ENCODE results near the gene PLP2. TPM values are rescaled to one million over a fixed set of nuclear protein-coding genes. Genes with fewer than 3 reads are reported as not detected.
A peak's percentile ranks its signal among the peaks of the same experiment; 100 is the strongest.
"Not testable (repeated sequence)": the region's sequence is repeated elsewhere in the genome, so short reads cannot be mapped to it uniquely, and the experiment has no call there.

Gene PLP2, protein sequence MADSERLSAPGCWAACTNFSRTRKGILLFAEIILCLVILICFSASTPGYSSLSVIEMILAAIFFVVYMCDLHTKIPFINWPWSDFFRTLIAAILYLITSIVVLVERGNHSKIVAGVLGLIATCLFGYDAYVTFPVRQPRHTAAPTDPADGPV
- total RNA-seq (100 to 1,000 TPM in 4 of 6 donors, 10 to 100 TPM in 2; 36.0 to 125 (median 114) TPM), polyA plus RNA-seq (100 to 1,000 TPM; 119 to 126 TPM)

- TF ChIP-seq, protein P1, sequence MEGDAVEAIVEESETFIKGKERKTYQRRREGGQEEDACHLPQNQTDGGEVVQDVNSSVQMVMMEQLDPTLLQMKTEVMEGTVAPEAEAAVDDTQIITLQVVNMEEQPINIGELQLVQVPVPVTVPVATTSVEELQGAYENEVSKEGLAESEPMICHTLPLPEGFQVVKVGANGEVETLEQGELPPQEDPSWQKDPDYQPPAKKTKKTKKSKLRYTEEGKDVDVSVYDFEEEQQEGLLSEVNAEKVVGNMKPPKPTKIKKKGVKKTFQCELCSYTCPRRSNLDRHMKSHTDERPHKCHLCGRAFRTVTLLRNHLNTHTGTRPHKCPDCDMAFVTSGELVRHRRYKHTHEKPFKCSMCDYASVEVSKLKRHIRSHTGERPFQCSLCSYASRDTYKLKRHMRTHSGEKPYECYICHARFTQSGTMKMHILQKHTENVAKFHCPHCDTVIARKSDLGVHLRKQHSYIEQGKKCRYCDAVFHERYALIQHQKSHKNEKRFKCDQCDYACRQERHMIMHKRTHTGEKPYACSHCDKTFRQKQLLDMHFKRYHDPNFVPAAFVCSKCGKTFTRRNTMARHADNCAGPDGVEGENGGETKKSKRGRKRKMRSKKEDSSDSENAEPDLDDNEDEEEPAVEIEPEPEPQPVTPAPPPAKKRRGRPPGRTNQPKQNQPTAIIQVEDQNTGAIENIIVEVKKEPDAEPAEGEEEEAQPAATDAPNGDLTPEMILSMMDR (IDR thresholded peaks at IDR 0.05): no peak
- no peaks in the 10 kb centered on the region for H3K36me3 ChIP-seq
- intact Hi-C loops (cut with DNase I): no loop called here
- H3K9me3 ChIP-seq: no peaks in the 10 kb centered on the region
- no peaks in the 10 kb centered on the region for H3K27me3 ChIP-seq
- ATAC-seq (peak; percentile 63 to 78 (median 70)), FAIRE-seq (no peak), DNase-seq (peak in 4 of 6 donors; percentile 58 to 79 (median 68))
- peak within 1 kb of the TSS; percentile 68 to 79 (median 74) for H3K27ac ChIP-seq
- peak within 1 kb of the TSS; percentile 18 to 52 (median 42) for H3K4me3 ChIP-seq
- peaks cover 0 to 2% (median 0%) of the 10 kb centered on the region in 3 donors for H3K4me1 ChIP-seq
- 0 to 41% methylated on average over 40 to 46 of the region's 46 CpGs for WGBS, 2 donors
These were observed at the start of gene PLP2 for GRCh38 chrX:49171752-49172279. Gene PLP2, plus strand, starts transcription at chrX:49171898. Its CDS starts 103 bp downstream, at chrX:49172001.

GRCh38 chrX:49122499-49122898 lies 49.2 kb upstream of the PLP2 start:
- Histone ChIP-seq H3K27ac (no peak overlapping the region), H3K27me3 (no peaks in the 10 kb centered on the region), H3K9me3 (no peaks in the 10 kb centered on the region), H3K36me3 (peaks cover 0 to 5% (median 0%) of the 10 kb centered on the region in 3 donors), H3K4me1 (no peaks in the 10 kb centered on the region), H3K4me3 (peak overlapping the region in 3 of 4 donors; percentile 41 to 66 (median 50))
- DNase-seq (no peak), ATAC-seq (no peak), FAIRE-seq (no peak)
- intact Hi-C loops (cut with DNase I): no loop called here
- 58 to 61% methylated on average over 5 of the region's 5 CpGs for WGBS, 2 donors
- TF ChIP-seq, protein P1 (IDR thresholded peaks at IDR 0.05): no peak

DNA sequence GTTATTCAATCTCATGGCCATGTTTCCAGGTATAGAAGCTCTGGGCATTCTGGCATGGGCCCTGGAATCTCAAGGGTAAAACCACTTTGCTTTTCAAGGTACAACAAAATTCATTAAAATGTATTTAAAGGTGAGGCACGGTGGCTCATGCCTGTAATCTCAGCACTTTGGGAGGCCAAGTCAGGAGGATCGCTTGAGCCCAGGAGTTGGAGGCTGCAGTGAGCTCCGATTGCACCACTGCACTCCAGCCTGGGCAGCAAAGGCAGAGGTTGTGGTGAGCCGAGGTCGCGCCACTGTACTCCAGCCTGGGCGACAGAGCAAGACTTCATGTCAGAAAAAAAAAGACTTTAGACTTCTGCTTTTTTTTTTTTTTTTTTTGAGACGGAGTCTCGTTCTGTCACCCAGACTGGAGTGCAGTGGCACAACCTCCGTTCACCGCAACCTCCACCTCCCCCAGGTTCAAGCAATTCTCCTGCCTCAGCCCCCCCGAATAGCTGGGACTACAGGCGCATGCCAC lies 43.9 kb upstream of the PLP2 start:
- H3K27ac ChIP-seq; FAIRE-seq; intact Hi-C loops (cut with DNase I); H3K9me3 ChIP-seq; DNase-seq; H3K36me3 ChIP-seq; H3K27me3 ChIP-seq; ATAC-seq; H3K4me3 ChIP-seq; H3K4me1 ChIP-seq: not testable (repeated sequence)
- WGBS, 2 donors: 81 to 82% methylated on average over 12 of the region's 13 CpGs

DNA sequence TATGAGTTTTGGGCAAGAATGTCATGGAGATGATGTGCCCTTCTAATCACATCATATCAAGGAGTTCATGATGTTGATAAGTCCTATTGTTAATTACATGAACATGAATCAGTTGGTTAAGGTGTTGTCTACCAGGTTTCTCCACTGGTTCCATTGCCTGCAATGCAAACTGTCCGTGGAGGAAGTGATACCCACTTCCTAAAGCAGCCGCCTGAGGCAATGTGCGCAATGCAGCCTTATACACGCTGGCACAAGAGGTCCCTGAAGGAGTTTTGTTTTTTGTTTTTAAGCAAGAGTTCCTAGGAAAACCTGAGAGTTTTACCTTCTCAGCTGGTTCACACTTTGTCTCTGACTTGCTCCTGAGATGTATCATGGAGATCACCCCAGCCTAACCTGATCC lies 42.3 kb upstream of the PLP2 start:
- TF ChIP-seq, protein P1 (IDR thresholded peaks at IDR 0.05): no peak
- no peaks in the 10 kb centered on the region for H3K4me1 ChIP-seq
- no peaks in the 10 kb centered on the region for H3K36me3 ChIP-seq
- intact Hi-C loops (cut with DNase I): no loop called here
- no peaks in the 10 kb centered on the region for H3K9me3 ChIP-seq
- H3K27me3 ChIP-seq: no peaks in the 10 kb centered on the region
- no peak overlapping the region for H3K4me3 ChIP-seq
- H3K27ac ChIP-seq: no peak overlapping the region
- DNase-seq: no peak
- 74 to 80% methylated on average over 4 of the region's 4 CpGs for WGBS, 2 donors
- FAIRE-seq: no peak
- ATAC-seq: no peak

DNA sequence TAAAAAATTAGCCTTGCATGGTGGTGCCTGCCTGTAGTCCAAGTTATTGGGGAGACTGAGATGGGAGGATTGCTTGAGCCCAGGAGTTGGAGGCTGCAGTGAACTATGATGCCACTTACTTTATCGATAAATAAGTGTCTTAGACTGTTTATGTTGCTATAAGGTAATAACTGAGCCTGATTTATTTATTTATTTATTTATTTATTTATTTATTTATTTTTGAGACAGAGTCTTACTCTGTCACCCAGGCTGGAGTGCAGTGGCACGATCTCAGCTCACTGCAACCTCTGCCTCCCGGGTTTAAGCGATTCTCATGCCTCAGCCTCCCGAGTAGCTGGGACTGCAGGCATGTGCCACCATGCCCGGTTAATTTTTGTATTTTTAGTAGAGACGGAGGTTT lies 39.4 kb upstream of the PLP2 start:
- H3K9me3 ChIP-seq; H3K4me3 ChIP-seq; H3K36me3 ChIP-seq; DNase-seq; H3K4me1 ChIP-seq; FAIRE-seq; H3K27ac ChIP-seq; intact Hi-C loops (cut with DNase I); ATAC-seq; H3K27me3 ChIP-seq: not testable (repeated sequence)
- 92% methylated on average over 7 of the region's 7 CpGs for WGBS, 2 donors

- Histone ChIP-seq H3K9me3 (no peaks in the 10 kb centered on the region), H3K4me1 (no peaks in the 10 kb centered on the region), H3K27me3 (no peaks in the 10 kb centered on the region), H3K27ac (no peak overlapping the region), H3K36me3 (no peaks in the 10 kb centered on the region), H3K4me3 (no peak overlapping the region)
- TF ChIP-seq, protein P1 (IDR thresholded peaks at IDR 0.05): no peak
- WGBS, 2 donors: 81 to 87% methylated on average over 1 of the region's 1 CpG
- intact Hi-C loops (cut with DNase I): no loop called here
- DNase-seq: no peak
- ATAC-seq: no peak
- FAIRE-seq: no peak
These were observed 37.9 kb upstream of the PLP2 start for GRCh38 chrX:49133759-49134158.
